PFSK-1 (cell line): Measurements from ENCODE around the gene CES3.

Source experiments
- POLR2AphosphoS5 ChIP-seq: IDR thresholded peaks from 2 replicates; pipeline ENCODE4 v1.6.1; 2012; ENCODE audit warnings: low read depth, mild to moderate bottlenecking, control low read depth, low read length, moderate library complexity
- REST ChIP-seq, 2 experiments: IDR thresholded peaks; 2 replicates each; pipeline versions ENCODE4 v1.6.1 to v1.8.0; 2011 to 2012; ENCODE audit warnings: low read depth in 2 of 2, low read length in 2 of 2, control low read depth in 1 of 2, inconsistent platforms in 1 of 2, mild to moderate bottlenecking in 1 of 2, moderate library complexity in 1 of 2; ENCODE audit not compliant: insufficient read depth in 1 of 2

GRCh38 chr16:67013233-67013822, 52.3 kb downstream of the CES3 start:
- no peak for TF ChIP-seq REST (IDR thresholded peaks at IDR 0.05; ENCODE audit: insufficient read depth in 1 of 2, low read depth in 2 of 2, low read length in 2 of 2)
- TF ChIP-seq POLR2AphosphoS5 = no peak
